ENCODE results near the gene CAMTA1. TPM values are rescaled to one million over a fixed set of nuclear protein-coding genes. Genes with fewer than 3 reads are reported as not detected.

CAMTA1 gene
- total RNA-seq, 1 experiment from 2014 or later, result 69.5 TPM

- no peak overlapping the region for H2AFZ ChIP-seq (ENCODE audit: low read depth, low read length, poor library complexity, severe bottlenecking)
- H3K9me3 ChIP-seq (ENCODE audit: control insufficient read depth in 1 of 2, insufficient read depth in 1 of 2, low read depth in 1 of 2, low read length in 2 of 2), result no peaks in the 10 kb centered on the region
- H3K9ac ChIP-seq (ENCODE audit: low read length), result no peak overlapping the region
- ChIA-PET RAD21 (ENCODE audit: low non-redundant PET in 1 of 2, low total read pairs in 2 of 2, uncharacterized antibody in 2 of 2, unreplicated experiment in 2 of 2) (no interaction called here), CTCF (no interaction called here), POLR2A (no interaction called here)
- no peaks in the 10 kb centered on the region for H3K27me3 ChIP-seq (ENCODE audit: insufficient read depth, low read length)
- BruUV-seq (replicated peaks), result no TSS peak
- DNase-seq (ENCODE audit: low read depth, low spot score) (no peak), ATAC-seq (no peak)
- intact Hi-C loops (cut with micrococcal nuclease), result no loop called here
- H3K4me1 ChIP-seq (ENCODE audit: control insufficient read depth in 1 of 2, insufficient read depth in 2 of 2, low read length in 2 of 2), result peaks cover 0 to 8% of the 10 kb centered on the region in 2 experiments; a peak in 1 of 4 replicates
- H4K20me1 ChIP-seq (ENCODE audit: insufficient read depth), result no peaks in the 10 kb centered on the region
- no peaks in the 10 kb centered on the region for H3K9me2 ChIP-seq (ENCODE audit: insufficient read depth)
- H3K4me3 ChIP-seq (replicated peaks in 1 of 2; ENCODE audit: low read depth in 1 of 2, low read length in 2 of 2), result no peak overlapping the region
- H3K27ac ChIP-seq (ENCODE audit: low read depth, low read length), result no peak overlapping the region
- no peaks in the 10 kb centered on the region for H3K79me2 ChIP-seq (ENCODE audit: insufficient read depth, low read length)
- H3K36me3 ChIP-seq (ENCODE audit: control insufficient read depth in 1 of 2, insufficient read depth in 2 of 2, low read length in 2 of 2), result no peaks in the 10 kb centered on the region
- TF ChIP-seq ZNF274 (IDR thresholded peaks at IDR 0.05; ENCODE audit: low read depth, low read length), result no peak
- H3K4me2 ChIP-seq (ENCODE audit: low read length), result no peak overlapping the region
Observed at GRCh38 chr1:7579831-7580804, 794.9 kb downstream of the CAMTA1 start.

- no TSS peak for BruUV-seq (replicated peaks)
- ChIA-PET RAD21 (ENCODE audit: low non-redundant PET in 1 of 2, low total read pairs in 2 of 2, uncharacterized antibody in 2 of 2, unreplicated experiment in 2 of 2) (no interaction called here), CTCF (no interaction called here), POLR2A (no interaction called here)
- Histone ChIP-seq H2AFZ (ENCODE audit: low read depth, low read length, poor library complexity, severe bottlenecking) (no peak overlapping the region), H3K27me3 (ENCODE audit: insufficient read depth, low read length) (no peaks in the 10 kb centered on the region), H3K9me2 (ENCODE audit: insufficient read depth) (no peaks in the 10 kb centered on the region), H3K36me3 (ENCODE audit: control insufficient read depth in 1 of 2, insufficient read depth in 2 of 2, low read length in 2 of 2) (no peaks in the 10 kb centered on the region), H3K9me3 (ENCODE audit: control insufficient read depth in 1 of 2, insufficient read depth in 1 of 2, low read depth in 1 of 2, low read length in 2 of 2) (no peaks in the 10 kb centered on the region), H3K9ac (ENCODE audit: low read length) (no peak overlapping the region), H3K27ac (ENCODE audit: low read depth, low read length) (no peak overlapping the region), H4K20me1 (ENCODE audit: insufficient read depth) (no peaks in the 10 kb centered on the region), H3K4me2 (ENCODE audit: low read length) (no peak overlapping the region), H3K79me2 (ENCODE audit: insufficient read depth, low read length) (no peaks in the 10 kb centered on the region), H3K4me3 (replicated peaks in 1 of 2; ENCODE audit: low read depth in 1 of 2, low read length in 2 of 2) (no peak overlapping the region), H3K4me1 (ENCODE audit: control insufficient read depth in 1 of 2, insufficient read depth in 2 of 2, low read length in 2 of 2) (peaks cover 0 to 8% of the 10 kb centered on the region in 2 experiments; a peak in 1 of 4 replicates)
- intact Hi-C loops (cut with micrococcal nuclease), result no loop called here
- no peak for DNase-seq (ENCODE audit: low read depth, low spot score)
- ATAC-seq, result no peak
- TF ChIP-seq ATF3 (IDR thresholded peaks at IDR 0.05) (no peak), MAX (IDR thresholded peaks at IDR 0.05) (no peak), EGR1 (IDR thresholded peaks at IDR 0.05; ENCODE audit: low read depth) (no peak), CTCF (IDR thresholded peaks at IDR 0.05 in 2 of 3, conservative IDR thresholded peaks at IDR 0.05 in 1 of 3; ENCODE audit: borderline replicate concordance in 1 of 3, insufficient read depth in 1 of 3, low read depth in 2 of 3, low read length in 2 of 3) (no peak), SRF (IDR thresholded peaks at IDR 0.05; ENCODE audit: low read depth) (no peak), ZNF274 (IDR thresholded peaks at IDR 0.05; ENCODE audit: low read depth, low read length) (no peak), YY1 (IDR thresholded peaks at IDR 0.05; ENCODE audit: extremely low read depth, insufficient replicate concordance, low read depth, low read length) (no peak), RAD21 (IDR thresholded peaks at IDR 0.05; ENCODE audit: low read depth) (no peak), FOSL1 (IDR thresholded peaks at IDR 0.05; ENCODE audit: low read depth) (no peak), JUND (IDR thresholded peaks at IDR 0.05) (no peak), POLR2A (IDR thresholded peaks at IDR 0.05; ENCODE audit: borderline replicate concordance, extremely low read depth, insufficient read depth, insufficient read length) (no peak), EZH2phosphoT487 (IDR thresholded peaks at IDR 0.05; ENCODE audit: borderline replicate concordance) (no peak)
Observed at GRCh38 chr1:7580923-7581753, 795.9 kb downstream of the CAMTA1 start.

Data from HCT116 (cell line).